T-helper 2 cell treated with Interferon-gamma antibody and Interleukin-4, amounts not matched to agents 5 μg/mL and 100 μg/mL, for 36 hours (primary cell): ENCODE data around the gene CYB561D1.
A peak's percentile ranks its signal among the peaks of the same experiment; 100 is the strongest.
"Not testable (repeated sequence)": the region's sequence is repeated elsewhere in the genome, so short reads cannot be mapped to it uniquely, and the experiment has no call there.

ENCODE experiments used
- DNase-seq: peaks from one replicate; pipeline ENCODE4 v3.0.0; 2021; ENCODE audit warnings: low spot score
- H3K27ac Mint-ChIP-seq: one replicate; pipeline ENCODE4 v1.8.0; 2021; ENCODE audit warnings: mild to moderate bottlenecking, mixed read lengths
- H3K27me3 Mint-ChIP-seq: one replicate; pipeline ENCODE4 v1.8.0; 2021; ENCODE audit warnings: low read depth, mixed read lengths
- H3K36me3 Mint-ChIP-seq: one replicate; pipeline ENCODE4 v1.8.0; 2021; ENCODE audit warnings: low read depth, mixed read lengths
- H3K4me1 Mint-ChIP-seq: one replicate; pipeline ENCODE4 v1.8.0; 2021; ENCODE audit warnings: low read depth, mixed read lengths
- H3K4me3 Mint-ChIP-seq: one replicate; pipeline ENCODE4 v1.8.0; 2022; ENCODE audit warnings: mild to moderate bottlenecking, moderate library complexity, mixed read lengths
- H3K9me3 Mint-ChIP-seq: one replicate; pipeline ENCODE4 v1.8.0; 2021; ENCODE audit warnings: mixed read lengths

Gene CYB561D1

GRCh38 chr1:109493805-109494539 lies at the start of gene CYB561D1:
Gene CYB561D1, plus strand, starts transcription at chr1:109494094. Its CDS starts 46 bp downstream, at chr1:109494140.
- no peaks in the 10 kb centered on the region for H3K27me3 Mint-ChIP-seq
- DNase-seq = peak; percentile 87
- peak within 1 kb of the TSS; percentile 81 for H3K27ac Mint-ChIP-seq
- peak within 1 kb of the TSS; percentile 96 for H3K4me3 Mint-ChIP-seq
- peaks cover 24% of the 10 kb centered on the region for H3K36me3 Mint-ChIP-seq
- H3K9me3 Mint-ChIP-seq = no peaks in the 10 kb centered on the region
- H3K4me1 Mint-ChIP-seq = peaks cover 26% of the 10 kb centered on the region

- no peaks in the 10 kb centered on the region for H3K4me1 Mint-ChIP-seq
- H3K27ac Mint-ChIP-seq = no peak overlapping the region
- no peaks in the 10 kb centered on the region for H3K36me3 Mint-ChIP-seq
- DNase-seq = no peak
- no peaks in the 10 kb centered on the region for H3K9me3 Mint-ChIP-seq
- no peak overlapping the region for H3K4me3 Mint-ChIP-seq
- H3K27me3 Mint-ChIP-seq = peaks cover 23% of the 10 kb centered on the region
These were observed 49.5 kb upstream of the CYB561D1 start for GRCh38 chr1:109444346-109444745.

GRCh38 chr1:109445949-109446695 lies 47.8 kb upstream of the CYB561D1 start:
- H3K4me3 Mint-ChIP-seq, DNase-seq, H3K4me1 Mint-ChIP-seq, H3K27ac Mint-ChIP-seq, H3K9me3 Mint-ChIP-seq, H3K36me3 Mint-ChIP-seq: not testable (repeated sequence)
- peaks cover 37% of the 10 kb centered on the region for H3K27me3 Mint-ChIP-seq

GRCh38 chr1:109447524-109447923 lies 46.4 kb upstream of the CYB561D1 start:
- no peak for DNase-seq
- Mint-ChIP-seq H3K27me3 (peaks cover 41% of the 10 kb centered on the region), H3K9me3 (no peaks in the 10 kb centered on the region), H3K36me3 (no peaks in the 10 kb centered on the region), H3K4me3 (no peak overlapping the region), H3K4me1 (no peaks in the 10 kb centered on the region), H3K27ac (no peak overlapping the region)

- Mint-ChIP-seq H3K27ac (no peak overlapping the region), H3K4me1 (no peaks in the 10 kb centered on the region), H3K27me3 (peaks cover 40% of the 10 kb centered on the region), H3K4me3 (no peak overlapping the region), H3K36me3 (no peaks in the 10 kb centered on the region), H3K9me3 (peaks cover 24% of the 10 kb centered on the region)
- DNase-seq = no peak
These were observed 39.3 kb upstream of the CYB561D1 start for GRCh38 chr1:109454497-109455133.

- no peak overlapping the region for H3K27ac Mint-ChIP-seq
- H3K9me3 Mint-ChIP-seq = peaks cover 24% of the 10 kb centered on the region
- no peak overlapping the region for H3K4me3 Mint-ChIP-seq
- no peaks in the 10 kb centered on the region for H3K36me3 Mint-ChIP-seq
- H3K4me1 Mint-ChIP-seq = no peaks in the 10 kb centered on the region
- DNase-seq = no peak
- H3K27me3 Mint-ChIP-seq = peaks cover 41% of the 10 kb centered on the region
These were observed 36.1 kb upstream of the CYB561D1 start for GRCh38 chr1:109457819-109458218.

GRCh38 chr1:109466125-109466451 lies 27.8 kb upstream of the CYB561D1 start:
- Mint-ChIP-seq H3K27me3 (peaks cover 86% of the 10 kb centered on the region), H3K9me3 (no peaks in the 10 kb centered on the region), H3K36me3 (no peaks in the 10 kb centered on the region), H3K27ac (no peak overlapping the region), H3K4me3 (peak overlapping the region; percentile 63), H3K4me1 (peaks cover 1% of the 10 kb centered on the region)
- no peak for DNase-seq

- H3K27ac Mint-ChIP-seq = no peak within 1 kb of the TSS
- peak within 1 kb of the TSS; percentile 63 for H3K4me3 Mint-ChIP-seq
- peaks cover 1% of the 10 kb centered on the region for H3K4me1 Mint-ChIP-seq
- H3K9me3 Mint-ChIP-seq = no peaks in the 10 kb centered on the region
- DNase-seq = no peak
- no peaks in the 10 kb centered on the region for H3K36me3 Mint-ChIP-seq
- peaks cover 83% of the 10 kb centered on the region for H3K27me3 Mint-ChIP-seq
These were observed 27.2 kb upstream of the CYB561D1 start, which contains the start of gene SYPL2 for GRCh38 chr1:109466452-109467300. Gene SYPL2, plus strand, starts transcription at chr1:109466546. Its CDS starts 298 bp downstream, at chr1:109466844.

GRCh38 chr1:109467301-109467777 lies 26.6 kb upstream of the CYB561D1 start:
- Mint-ChIP-seq H3K27me3 (peaks cover 79% of the 10 kb centered on the region), H3K9me3 (no peaks in the 10 kb centered on the region), H3K36me3 (no peaks in the 10 kb centered on the region), H3K27ac (no peak overlapping the region), H3K4me3 (peak overlapping the region; percentile 13), H3K4me1 (peaks cover 1% of the 10 kb centered on the region)
- DNase-seq = no peak

GRCh38 chr1:109468061-109468460 lies 25.8 kb upstream of the CYB561D1 start:
- peaks cover 75% of the 10 kb centered on the region for H3K27me3 Mint-ChIP-seq
- no peaks in the 10 kb centered on the region for H3K36me3 Mint-ChIP-seq
- no peak for DNase-seq
- no peak overlapping the region for H3K27ac Mint-ChIP-seq
- H3K4me3 Mint-ChIP-seq = no peak overlapping the region
- no peaks in the 10 kb centered on the region for H3K9me3 Mint-ChIP-seq
- H3K4me1 Mint-ChIP-seq = peaks cover 1% of the 10 kb centered on the region

GRCh38 chr1:109468903-109469302 lies 25.0 kb upstream of the CYB561D1 start:
- H3K4me3 Mint-ChIP-seq = no peak overlapping the region
- H3K27me3 Mint-ChIP-seq = peaks cover 73% of the 10 kb centered on the region
- H3K4me1 Mint-ChIP-seq = peaks cover 1% of the 10 kb centered on the region
- no peaks in the 10 kb centered on the region for H3K36me3 Mint-ChIP-seq
- H3K9me3 Mint-ChIP-seq = no peaks in the 10 kb centered on the region
- H3K27ac Mint-ChIP-seq = no peak overlapping the region
- DNase-seq = no peak

- no peaks in the 10 kb centered on the region for H3K36me3 Mint-ChIP-seq
- DNase-seq = no peak
- H3K4me1 Mint-ChIP-seq = peaks cover 1% of the 10 kb centered on the region
- H3K9me3 Mint-ChIP-seq = no peaks in the 10 kb centered on the region
- no peak overlapping the region for H3K27ac Mint-ChIP-seq
- H3K27me3 Mint-ChIP-seq = peaks cover 61% of the 10 kb centered on the region
- H3K4me3 Mint-ChIP-seq = no peak overlapping the region
These were observed 23.6 kb upstream of the CYB561D1 start for GRCh38 chr1:109470245-109470644.

- Mint-ChIP-seq H3K27me3 (peaks cover 52% of the 10 kb centered on the region), H3K4me3 (no peak overlapping the region), H3K9me3 (no peaks in the 10 kb centered on the region), H3K36me3 (no peaks in the 10 kb centered on the region), H3K27ac (no peak overlapping the region), H3K4me1 (no peaks in the 10 kb centered on the region)
- no peak for DNase-seq
These were observed 21.1 kb upstream of the CYB561D1 start for GRCh38 chr1:109472779-109473178.
